ENCODE results near the gene TIPIN.
"Not testable (repeated sequence)": the region's sequence is repeated elsewhere in the genome, so short reads cannot be mapped to it uniquely, and the experiment has no call there.

The TIPIN gene

DNA sequence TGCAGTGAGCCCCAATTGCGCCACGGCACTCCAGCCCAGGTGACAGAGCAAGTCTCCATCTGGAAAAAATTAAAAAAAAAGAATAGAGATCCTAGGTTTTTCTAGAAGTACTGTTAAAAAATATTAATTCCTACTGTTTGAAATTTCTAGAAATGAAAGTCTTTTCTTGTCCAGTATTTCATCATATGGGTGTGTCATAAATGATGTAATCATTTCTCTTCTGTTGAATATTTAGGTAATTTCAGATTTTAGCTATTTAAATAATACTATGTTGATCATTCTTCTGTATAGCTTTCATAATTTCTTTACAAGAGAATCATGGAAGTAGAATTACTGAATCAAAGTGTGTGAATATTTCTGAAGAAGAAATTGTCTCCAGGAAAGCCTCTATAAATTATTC, 24.9 kb upstream of the TIPIN start:
- DNase-seq = not testable (repeated sequence)

DNA sequence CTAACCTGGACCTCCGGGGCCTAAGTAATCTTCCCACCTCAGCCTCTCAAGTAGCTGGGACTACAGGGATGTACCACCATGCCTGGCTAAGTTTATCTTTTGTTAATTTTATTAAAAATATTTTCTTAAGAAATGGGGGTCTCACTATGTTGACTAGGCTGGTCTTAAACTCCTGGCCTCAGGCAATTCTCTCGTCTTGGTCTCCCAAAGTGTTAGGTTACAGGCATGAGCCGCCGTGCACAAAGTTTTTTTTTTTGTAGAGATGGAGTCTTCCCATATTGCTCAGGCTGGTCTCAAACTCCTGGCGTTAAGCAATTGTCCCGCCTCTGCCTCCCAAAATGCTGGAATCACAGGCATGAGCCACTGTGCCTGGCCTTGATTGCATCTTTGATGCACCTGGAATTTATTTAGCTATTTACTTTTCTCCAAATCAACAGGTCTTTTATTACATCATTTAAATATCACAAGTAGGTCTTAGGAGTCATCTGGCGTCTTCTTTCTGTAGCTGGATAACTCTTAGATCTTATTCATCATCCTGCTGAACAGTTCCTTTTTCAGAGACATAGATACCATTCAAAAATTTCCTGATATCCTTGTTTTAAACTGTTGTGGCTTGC, 22.4 kb upstream of the TIPIN start:
- no peak for DNase-seq

DNA sequence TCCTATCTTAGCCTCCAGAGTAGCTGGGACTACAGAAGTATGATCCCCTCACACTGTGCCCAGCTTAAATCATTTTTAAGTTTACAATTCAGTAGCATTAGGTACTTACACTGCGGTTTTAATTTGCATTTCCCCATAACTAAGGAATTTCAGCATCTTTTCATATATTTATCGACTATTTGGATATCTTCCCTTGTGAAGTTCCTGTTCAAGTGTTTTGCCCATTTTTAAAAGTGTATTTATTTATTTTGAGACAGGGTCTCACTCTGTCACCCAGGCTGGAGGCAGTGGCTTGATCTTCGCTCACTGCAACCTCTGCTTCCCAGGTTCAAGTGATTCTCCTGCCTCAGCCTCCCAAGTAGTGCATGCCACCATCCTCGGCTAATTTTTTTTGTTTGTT, 17.7 kb upstream of the TIPIN start:
- no peak for DNase-seq

DNA sequence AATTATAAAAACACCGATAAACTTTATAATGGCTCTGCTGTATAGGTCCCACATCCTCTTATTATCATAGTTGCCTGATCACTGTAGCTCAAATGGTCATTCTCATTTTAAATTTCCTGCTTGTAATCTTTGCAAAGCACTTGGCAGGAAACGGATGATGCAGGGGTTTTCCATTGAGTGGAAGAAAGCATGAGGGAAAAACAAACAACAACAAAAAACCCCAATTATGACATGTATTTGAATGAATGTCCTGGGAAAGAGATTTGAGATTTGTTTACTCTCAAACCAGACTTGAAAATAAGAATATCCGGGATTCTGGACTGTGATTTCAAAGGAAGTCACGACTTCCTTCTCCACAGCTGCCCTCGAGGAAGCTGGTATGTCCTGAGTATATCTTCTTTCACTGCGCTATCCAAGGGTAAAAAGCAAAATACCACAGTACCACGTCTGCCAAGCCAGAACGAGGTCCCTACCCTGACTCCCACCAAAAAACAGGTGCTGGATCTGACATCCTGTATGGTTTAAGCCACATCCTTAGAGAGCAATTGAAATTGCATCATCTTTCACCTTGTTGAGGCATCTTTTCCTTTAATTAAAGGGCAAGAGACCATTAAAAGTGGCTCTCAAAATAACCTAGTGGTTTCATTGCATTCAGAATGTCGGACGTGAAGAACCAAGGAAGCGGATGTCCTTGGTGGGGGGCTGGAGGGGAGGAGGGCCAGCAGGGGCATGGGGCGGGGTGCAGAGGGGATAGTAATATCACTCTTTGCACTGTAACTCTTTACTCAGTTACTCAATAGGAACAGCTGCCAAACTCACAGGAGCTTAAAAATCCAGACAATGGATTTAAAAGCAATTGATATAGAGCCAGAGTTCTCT, 13.5 kb upstream of the TIPIN start:
- DNase-seq = no peak

DNA sequence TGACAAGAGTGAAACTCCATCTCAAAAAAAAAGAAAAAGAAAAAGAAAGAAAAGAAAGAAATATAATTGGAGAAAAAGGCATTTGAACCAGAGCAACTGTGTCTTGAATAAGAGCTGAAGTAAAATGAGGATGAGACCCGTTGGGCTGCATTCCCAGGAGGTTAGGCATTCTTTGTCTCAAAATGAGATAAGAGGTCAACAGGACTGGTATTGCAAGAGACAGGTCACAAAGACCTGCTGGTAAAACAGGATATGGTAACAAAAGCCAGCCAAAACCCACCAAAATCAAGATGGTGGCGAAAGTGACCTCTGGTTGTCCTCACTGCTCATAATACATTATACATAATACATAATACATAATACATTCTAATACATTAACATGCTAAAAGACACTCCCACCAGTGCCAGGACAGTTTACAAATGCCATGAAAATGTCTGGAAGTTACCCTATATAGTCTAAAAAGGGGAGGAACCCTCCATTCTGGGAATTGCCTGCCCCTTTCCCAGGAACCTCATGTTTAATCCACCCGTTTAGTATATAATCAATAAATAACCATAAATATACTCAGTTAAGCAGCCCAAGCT, 8.6 kb upstream of the TIPIN start:
- no peak for DNase-seq

DNA sequence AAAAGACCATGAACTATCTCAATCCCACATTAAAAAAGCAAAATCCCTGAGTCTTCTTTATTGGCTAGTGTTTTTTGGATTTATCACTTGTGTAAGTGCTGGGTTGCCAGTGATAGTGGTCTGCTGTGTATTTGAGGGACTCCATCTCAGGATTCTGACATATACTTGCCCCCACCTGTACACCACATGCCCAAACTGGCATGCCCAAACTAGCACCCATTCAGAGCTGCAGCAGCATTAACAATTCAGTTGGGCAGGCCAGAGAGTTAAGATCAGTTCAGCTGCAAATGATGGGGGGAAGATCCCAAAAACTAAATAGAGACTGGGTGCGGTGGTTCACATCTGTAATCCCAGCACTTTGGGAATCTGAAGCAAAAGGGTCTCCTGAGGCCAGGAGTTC, 6.3 kb upstream of the TIPIN start:
- no peak for DNase-seq

DNA sequence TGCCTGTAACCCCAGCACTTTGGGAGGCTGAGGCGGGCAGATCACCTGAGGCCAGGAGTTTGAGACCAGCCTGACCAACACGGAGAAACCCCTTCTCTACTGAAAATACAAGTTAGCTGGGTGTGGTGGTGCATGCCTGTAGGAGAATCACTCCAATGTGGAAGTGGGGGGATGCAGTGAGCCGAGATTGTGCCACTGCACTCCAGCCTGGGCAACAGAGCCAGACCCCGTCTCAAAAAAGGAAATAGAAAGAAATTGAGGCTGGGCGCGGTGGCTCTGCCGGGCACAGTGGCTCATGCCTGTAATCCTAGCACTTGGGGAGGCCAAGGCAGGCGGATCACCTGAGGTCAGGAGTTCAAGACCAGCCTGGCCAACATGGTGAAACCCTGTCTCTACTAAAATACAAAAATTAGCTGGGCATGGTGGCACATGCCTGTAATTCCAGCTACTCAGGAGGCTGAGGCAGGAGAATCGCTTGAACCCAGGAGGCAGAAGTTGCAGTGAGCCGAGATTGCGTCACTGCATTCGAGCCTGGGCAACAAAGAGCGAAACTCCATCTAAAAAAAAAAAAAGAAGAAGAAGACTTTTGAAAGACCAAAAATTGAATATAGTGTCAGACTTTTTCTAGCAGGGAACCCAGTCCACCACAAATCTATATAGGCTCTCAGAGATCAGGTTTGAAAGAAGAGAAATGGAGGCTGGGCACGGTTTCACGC, 5.4 kb upstream of the TIPIN start:
- DNase-seq = not testable (repeated sequence)

DNA sequence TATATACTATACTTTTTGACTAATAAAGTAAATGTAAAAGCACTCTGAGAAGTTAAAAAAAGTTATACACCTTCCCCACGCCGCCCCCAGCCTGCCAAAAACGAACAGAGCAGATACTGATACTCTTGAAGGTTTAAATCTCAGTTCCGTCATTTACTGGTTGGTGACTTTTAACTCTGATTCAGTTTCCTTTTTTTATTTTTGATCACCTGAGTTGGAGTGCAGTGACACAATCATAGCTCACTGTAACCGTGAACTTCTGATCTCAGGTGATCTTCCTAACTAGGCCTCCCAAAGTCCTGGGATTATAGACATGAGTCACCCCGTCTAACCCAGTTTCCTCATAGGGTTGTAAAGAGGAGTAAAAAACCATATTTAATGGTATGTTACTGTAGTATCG, 3.3 kb upstream of the TIPIN start:
- no peak for DNase-seq

DNA sequence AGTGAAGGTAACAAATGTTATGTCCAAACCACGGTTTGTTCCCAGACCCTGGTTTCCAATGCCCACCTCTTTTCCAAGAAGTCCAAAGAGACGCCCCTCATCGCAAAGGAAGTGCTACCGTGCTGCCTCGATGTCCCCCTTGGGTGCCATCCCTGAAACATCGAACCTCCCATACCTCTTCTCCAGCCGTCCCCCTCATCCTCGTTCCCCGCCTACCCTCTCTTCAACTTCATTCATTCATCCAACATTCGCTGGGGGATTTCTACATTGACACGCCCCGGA, 467 bp downstream of the TIPIN start:
- no peak for DNase-seq

DNA sequence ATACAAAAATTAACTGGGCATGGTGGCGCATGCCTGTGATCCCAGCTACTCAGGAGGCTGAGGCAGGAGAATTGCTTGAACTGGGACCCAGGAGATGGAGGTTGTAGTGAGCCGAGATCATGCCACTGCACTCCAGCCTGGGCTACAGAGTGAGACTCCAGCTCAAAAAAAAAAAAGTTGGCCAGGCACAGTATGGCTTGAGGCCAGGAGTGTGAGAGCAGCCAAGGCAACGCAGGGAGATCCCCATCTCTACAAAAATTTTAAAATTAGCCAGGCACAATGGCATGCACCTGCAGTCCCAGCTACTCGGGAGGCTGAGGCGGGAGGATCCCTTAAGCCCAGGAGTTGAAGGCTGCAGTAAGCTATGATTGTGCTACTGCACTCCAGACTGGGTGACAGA, 8.0 kb downstream of the TIPIN start:
- not testable (repeated sequence) for DNase-seq

DNA sequence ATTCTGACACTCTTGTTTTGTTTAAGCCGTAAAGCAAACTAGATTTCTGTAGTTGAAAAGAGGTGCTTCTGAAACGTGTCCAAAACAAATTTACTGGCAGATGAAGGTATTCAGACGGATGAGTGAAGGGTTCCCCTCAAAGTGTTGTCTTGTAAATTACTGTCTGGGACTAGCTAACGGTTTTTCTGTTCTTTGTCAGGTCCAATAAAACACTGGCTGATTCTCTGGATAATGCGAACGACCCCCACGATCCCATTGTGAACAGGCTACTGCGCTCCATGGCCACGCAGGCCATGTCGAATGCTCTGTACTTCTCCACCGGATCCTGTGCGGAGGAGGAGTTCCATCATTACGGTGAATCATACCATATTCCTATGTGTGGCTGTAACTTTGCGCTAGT, 27.7 kb downstream of the TIPIN start:
- no peak for DNase-seq

DNA sequence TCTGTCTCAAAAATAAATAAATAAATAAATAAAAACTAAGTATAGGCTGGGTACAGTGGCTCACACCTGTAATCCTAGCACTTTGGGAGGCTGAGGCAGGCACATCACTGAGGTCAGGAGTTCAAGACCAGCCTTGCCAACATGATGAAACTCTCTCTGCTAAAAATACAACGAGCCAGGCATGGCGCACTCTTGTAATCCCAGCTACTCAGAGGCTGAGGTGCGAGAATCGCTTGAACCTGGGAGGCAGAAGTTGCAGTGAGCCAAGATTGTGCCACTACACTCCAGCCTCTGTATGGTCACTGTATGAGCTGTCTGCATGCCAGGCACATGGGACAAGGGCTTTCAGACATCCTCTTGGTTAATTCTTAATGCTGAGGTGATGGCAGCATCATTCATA, 28.7 kb downstream of the TIPIN start:
- DNase-seq = no peak

DNA sequence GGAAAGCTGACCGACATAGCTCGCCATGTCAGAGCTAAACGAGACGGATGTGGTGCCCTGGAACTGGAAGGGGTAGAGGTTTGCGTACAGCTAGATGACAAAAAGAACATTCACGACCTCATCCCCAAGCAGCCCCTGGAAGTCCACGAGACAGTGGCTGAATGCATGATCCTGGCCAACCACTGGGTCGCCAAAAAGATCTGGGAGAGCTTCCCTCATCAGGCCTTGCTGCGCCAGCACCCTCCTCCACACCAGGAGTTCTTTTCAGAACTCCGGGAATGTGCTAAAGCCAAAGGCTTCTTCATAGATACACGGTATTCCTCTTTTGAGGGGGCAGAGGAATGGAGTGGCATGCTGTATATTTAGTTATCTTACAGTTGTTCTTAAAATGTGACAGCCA, 30.4 kb downstream of the TIPIN start:
- no peak for DNase-seq

DNA sequence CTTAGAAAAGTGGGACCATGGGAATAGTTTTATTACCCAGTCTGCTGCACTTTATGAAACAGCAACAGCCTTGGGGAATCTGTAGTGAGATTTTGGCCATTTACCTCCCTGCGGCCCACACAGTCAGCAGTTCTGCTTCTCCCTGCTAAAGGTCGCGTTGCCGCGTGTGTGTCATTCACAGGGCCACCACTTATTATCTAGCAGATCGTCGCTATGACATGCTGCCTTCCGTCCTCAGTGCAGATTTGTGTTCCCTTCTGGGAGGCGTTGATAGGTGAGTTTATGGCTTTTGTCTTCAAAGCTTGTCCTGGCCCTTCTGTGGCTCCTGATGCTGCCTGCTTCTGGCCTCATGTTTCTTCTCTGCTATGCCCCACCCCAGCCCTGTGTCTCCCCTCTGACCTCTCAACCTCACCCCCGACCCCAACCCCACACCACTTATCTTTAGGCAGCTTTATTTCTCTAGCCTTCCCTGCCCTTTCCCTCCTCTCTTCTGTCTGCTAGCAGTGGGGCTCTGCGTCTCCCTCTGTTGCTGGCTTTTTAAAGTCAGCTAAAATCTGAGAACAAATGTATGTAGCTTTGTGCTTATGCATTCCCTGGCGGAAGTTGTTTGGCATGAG, 33.1 kb downstream of the TIPIN start:
- DNase-seq = no peak

DNA sequence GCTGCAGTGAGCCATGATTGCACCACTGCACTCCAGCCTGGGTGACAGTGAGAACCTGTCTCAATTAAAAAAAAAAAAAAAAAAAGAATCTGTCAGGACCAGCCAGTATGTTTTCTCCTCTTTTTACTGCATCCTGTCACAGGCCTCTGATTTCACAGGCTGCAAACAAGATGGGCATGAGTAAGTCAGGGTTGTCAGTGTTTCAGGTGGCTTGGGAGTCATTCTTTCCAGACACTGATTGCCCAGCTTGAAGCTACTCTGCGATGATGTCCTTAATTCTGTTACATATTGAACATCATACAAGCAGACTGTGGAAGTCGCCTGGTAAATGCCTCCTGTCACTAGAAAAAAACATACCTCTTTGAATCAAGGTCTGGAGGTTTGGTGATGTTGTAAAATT, 44.3 kb downstream of the TIPIN start:
- DNase-seq = no peak

DNA sequence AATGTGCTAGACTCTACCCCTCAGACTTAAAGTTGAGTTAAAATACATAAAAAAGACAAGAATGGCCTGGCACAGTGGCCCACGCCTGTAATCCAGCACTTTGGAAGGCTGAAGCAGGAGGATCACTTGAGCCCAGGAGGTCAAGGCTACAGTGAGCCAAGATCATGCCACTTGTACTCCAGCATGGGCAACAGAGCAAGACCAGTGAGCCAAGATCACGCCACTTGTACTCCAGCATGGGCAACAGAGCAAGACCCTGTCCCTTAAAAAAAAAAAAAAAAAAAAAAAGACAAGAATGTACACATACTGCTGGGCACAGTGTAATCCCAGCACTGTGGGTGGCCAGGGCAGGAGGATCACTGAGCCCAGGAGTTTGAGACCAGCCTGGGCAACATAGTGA, 45.7 kb downstream of the TIPIN start:
- no peak for DNase-seq

DNA sequence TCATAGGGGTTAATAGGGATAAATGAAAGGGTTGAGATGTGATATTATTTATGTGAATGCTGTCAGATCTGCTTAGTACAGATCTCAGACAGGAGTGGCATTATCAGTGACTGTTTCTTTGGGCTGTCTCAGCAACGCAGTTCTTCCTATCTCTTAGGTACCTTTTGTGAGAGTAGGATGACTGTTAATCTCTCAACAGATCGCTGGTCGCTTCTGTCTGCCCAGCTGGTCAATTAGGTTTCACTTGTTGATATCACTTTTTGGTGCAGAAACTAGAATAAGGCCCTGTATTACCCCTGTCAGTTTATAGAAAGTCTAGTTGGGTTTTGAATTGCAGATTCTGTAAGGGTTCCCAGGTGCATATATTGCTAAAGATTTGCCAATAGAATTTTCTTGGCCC, 46.7 kb downstream of the TIPIN start:
- DNase-seq = no peak

DNA sequence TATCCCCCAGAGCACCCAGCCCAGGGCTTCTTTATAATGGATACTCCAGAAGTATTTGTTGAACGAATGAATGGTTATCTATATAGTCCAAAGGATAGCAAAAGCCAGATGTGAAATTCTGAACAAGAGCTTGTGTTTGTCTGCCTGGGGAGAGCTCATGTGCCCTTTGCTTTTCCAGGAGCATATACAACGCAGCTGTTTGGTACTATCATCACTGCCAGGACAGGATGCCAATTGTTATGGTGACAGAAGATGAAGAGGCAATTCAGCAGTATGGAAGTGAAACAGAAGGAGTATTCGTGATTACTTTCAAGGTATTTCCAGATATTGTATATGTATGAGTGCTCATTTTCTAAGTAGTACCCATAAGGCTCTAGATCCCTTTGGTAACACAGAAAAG, 48.0 kb downstream of the TIPIN start:
- no peak for DNase-seq

DNA sequence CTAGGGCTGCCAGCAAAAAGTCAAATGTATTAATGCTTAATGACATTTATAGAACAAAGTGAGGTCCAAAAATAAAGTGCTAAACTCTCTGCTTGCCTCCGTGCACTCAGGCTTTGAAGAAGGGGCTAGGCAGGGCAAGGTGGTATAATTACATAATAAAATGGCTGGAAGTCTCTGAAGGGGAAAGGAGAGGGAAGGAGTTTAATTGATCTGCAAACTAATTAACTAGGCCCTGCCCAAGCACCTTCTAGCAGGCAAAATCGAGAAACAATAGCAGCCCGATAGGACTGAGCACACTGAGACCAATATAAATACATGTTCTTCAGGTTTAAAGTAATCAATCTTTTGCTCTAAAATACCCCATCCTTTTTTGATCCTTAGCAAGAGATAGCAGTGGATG, 50.1 kb downstream of the TIPIN start:
- DNase-seq = no peak

DNA sequence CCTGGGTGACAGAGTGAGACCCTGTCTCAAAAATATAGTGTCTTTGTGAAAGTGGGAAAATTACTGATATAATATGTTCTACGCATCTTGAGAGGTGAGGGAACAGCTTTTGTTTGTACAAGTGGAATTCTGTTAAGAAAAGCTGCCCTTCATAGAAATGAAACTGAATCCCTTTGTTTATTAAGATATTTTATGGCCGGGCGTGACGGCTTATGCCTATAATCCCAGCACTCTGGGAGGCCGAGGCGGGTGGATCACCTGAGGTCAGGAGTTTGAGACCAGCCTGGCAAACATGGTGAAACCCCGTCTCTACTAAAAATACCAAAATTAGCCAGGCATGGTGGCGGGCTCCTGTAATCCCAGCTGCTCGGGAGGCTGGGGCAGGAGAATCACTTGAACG, 52.1 kb downstream of the TIPIN start:
- not testable (repeated sequence) for DNase-seq

DNA sequence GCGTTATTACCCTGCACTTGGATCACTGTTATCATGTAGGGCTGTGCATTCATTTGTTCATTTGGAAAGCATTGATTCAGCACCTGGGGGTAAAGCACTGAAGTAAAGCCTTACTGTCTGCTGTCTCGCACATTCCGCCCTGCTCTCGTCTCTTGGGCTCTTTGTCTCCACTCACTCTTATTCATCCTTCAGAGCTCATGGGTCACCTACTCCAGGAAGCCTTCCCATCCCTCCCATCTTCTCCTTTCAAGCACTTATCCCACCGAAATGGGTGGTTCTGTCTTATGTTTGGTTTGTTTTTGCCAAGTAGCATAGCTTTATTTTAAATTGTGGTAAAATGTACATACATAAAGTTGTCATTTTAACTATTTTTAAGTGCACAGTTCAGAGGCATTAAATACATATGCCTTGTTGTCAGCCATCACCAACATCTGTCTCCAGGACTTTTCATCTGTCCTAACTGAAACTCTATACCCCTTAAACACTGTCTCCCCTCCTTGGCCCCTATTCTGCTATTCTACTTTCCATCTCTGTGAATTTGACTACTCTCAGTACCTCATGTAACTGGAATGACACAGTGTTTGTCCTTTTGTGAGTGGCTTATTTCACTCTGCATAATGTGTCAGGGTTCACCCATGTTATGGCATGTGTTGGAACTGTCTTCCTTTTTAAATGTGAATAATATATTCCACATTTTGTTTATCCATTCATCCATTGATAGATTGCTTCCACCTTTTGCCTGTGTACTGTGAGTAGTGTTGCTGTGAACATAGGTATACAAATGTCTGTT, 53.8 kb downstream of the TIPIN start:
- no peak for DNase-seq

DNA sequence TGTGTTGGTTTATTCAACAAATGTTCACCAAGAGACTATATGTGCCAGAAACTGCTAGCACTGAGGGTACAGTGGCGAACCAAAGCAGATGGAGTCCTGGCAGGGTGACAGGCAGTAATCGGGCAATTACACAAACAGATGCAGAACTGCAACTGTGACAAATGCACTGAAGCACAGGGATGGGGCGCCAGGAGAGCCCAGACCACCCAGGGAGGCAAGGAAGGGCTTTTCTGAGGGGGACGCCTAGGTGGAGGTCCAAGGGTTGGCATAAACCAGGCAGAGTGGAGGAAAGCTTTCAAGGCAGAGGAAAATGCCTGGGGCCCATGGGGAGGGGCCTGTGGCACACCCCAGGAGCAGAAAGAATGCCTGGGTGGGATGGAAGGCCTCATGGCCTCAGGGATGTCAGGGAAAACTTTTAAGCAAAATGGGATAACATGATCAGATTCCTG, 57.7 kb downstream of the TIPIN start:
- DNase-seq = no peak

DNA sequence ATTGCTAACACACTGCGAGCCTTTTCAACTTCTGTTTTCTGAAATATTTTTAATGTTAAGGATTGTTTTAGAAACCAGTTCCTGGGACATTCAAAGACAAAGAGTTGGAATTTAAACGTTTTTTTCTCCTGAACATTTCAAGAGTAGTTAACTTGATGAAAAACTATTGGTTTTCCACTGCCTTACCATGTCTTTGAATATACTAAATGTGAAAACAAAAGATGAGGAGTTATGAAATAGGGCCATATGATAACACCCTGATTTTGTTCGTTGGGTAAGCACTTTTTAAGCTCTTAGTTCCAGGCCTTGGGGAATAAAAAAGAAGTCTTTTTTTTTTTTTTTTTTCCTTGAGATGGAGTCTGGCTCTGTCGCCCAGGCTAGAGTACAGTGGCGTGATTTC, 60.3 kb downstream of the TIPIN start:
- no peak for DNase-seq

All from NCI-H187 (cell line).